ENCODE measurements around the gene UBAC2.
A peak's percentile ranks its signal among the peaks of the same experiment; 100 is the strongest.
"Not testable (repeated sequence)": the region's sequence is repeated elsewhere in the genome, so short reads cannot be mapped to it uniquely, and the experiment has no call there.

UBAC2 gene

GRCh38 chr13:99249606-99250005 is 49.0 kb downstream of the UBAC2 start:
- DNase-seq, result not testable (repeated sequence)

- no peak for DNase-seq
These were observed 50.5 kb downstream of the UBAC2 start for GRCh38 chr13:99250982-99251825.

- DNase-seq, result no peak
These were observed 51.3 kb downstream of the UBAC2 start for GRCh38 chr13:99251921-99252320.

GRCh38 chr13:99254830-99255229 is 54.2 kb downstream of the UBAC2 start:
- no peak for DNase-seq

GRCh38 chr13:99255271-99255670 is 54.6 kb downstream of the UBAC2 start:
- no peak for DNase-seq

- no peak for DNase-seq
These were observed 55.6 kb downstream of the UBAC2 start for GRCh38 chr13:99256283-99256682.

GRCh38 chr13:99256709-99257108 is 56.1 kb downstream of the UBAC2 start:
- DNase-seq, result no peak

GRCh38 chr13:99257291-99257690 is 56.6 kb downstream of the UBAC2 start:
- DNase-seq, result no peak

GRCh38 chr13:99258210-99258860 is 57.7 kb downstream of the UBAC2 start, which contains the start of gene GPR18:
Gene GPR18, minus strand, starts transcription at chr13:99258379. Its CDS starts 2,507 bp downstream, at chr13:99255872.
- DNase-seq, result no peak

- DNase-seq, result no peak
These were observed 58.3 kb downstream of the UBAC2 start for GRCh38 chr13:99258946-99259345.

- DNase-seq, result no peak
These were observed 59.6 kb downstream of the UBAC2 start for GRCh38 chr13:99260216-99260615.

- DNase-seq, result no peak
These were observed 60.4 kb downstream of the UBAC2 start for GRCh38 chr13:99261059-99261458.

GRCh38 chr13:99263126-99263785 is 62.6 kb downstream of the UBAC2 start:
- DNase-seq, result no peak

- DNase-seq, result no peak
These were observed 63.4 kb downstream of the UBAC2 start for GRCh38 chr13:99264051-99264450.

- no peak for DNase-seq
These were observed 64.6 kb downstream of the UBAC2 start for GRCh38 chr13:99265162-99265800.

- peak; percentile 41 for DNase-seq
These were observed 65.3 kb downstream of the UBAC2 start for GRCh38 chr13:99265821-99266426.

GRCh38 chr13:99266827-99267226 is 66.2 kb downstream of the UBAC2 start:
- no peak for DNase-seq

GRCh38 chr13:99267927-99268326 is 67.3 kb downstream of the UBAC2 start:
- no peak for DNase-seq

GRCh38 chr13:99268822-99269221 is 68.2 kb downstream of the UBAC2 start:
- no peak for DNase-seq

- DNase-seq, result peak; percentile 43
These were observed 69.1 kb downstream of the UBAC2 start for GRCh38 chr13:99269627-99270241.

- no peak for DNase-seq
These were observed 69.9 kb downstream of the UBAC2 start for GRCh38 chr13:99270518-99270917.

GRCh38 chr13:99271249-99271648 is 70.6 kb downstream of the UBAC2 start:
- no peak for DNase-seq

All from kidney glomerular epithelial cell (primary cell).